Natural killer cell (primary cell): ENCODE results near the gene FARP2. TPM values are rescaled to one million over a fixed set of nuclear protein-coding genes. Genes with fewer than 3 reads are reported as not detected.

Experiments used
- ATAC-seq, 3 donors: fragments of 150-1000 bp in 2 of 3; fragments of 200-7000 bp in 1 of 3; cut with Tn5 transposase; 1 replicate in 1 of 3; 2 replicates in 2 of 3; pipeline ENCODE4 v1.10.0; 2021; ENCODE audit warnings: mild to moderate bottlenecking in 2 of 3, moderate library complexity in 2 of 3
- DNase-seq, 2 donors: peaks; one replicate each; pipeline versions ENCODE4 v3.0.0 to v3.0.0-alpha.2; 2013 to 2021; ENCODE audit warnings: mixed read lengths in 1 of 2
- H3K27ac ChIP-seq: one replicate; pipeline ENCODE4 v1.5.1; 2013; ENCODE audit warnings: mild to moderate bottlenecking, low read length
- H3K27me3 ChIP-seq: one replicate; pipeline ENCODE4 v1.6.1; 2013; ENCODE audit warnings: low read length; ENCODE audit not compliant: control insufficient read depth, insufficient read depth
- H3K36me3 ChIP-seq: one replicate; pipeline ENCODE4 v1.6.1; 2013; ENCODE audit warnings: low read length; ENCODE audit not compliant: control insufficient read depth, insufficient read depth
- H3K4me1 ChIP-seq: one replicate; pipeline ENCODE4 v1.6.1; 2013; ENCODE audit warnings: low read length; ENCODE audit not compliant: control insufficient read depth, insufficient read depth
- H3K4me3 ChIP-seq: one replicate; pipeline ENCODE4 v1.5.1; 2013; ENCODE audit warnings: low read length
- H3K9me3 ChIP-seq: one replicate; pipeline ENCODE4 v1.6.1; 2013; ENCODE audit warnings: low read length; ENCODE audit not compliant: control insufficient read depth, insufficient read depth
- H3K27ac Mint-ChIP-seq, 2 donors: one replicate each; pipeline ENCODE4 v1.8.0; 2022; ENCODE audit warnings: mild to moderate bottlenecking in 2 of 2, mixed read lengths in 2 of 2, moderate library complexity in 1 of 2
- H3K27me3 Mint-ChIP-seq, 2 donors: one replicate each; pipeline ENCODE4 v1.8.0; 2022; ENCODE audit warnings: low read depth in 2 of 2, mixed read lengths in 2 of 2
- H3K36me3 Mint-ChIP-seq: one replicate; pipeline ENCODE4 v1.8.0; 2022; ENCODE audit warnings: mixed read lengths
- H3K4me1 Mint-ChIP-seq, 2 donors: one replicate each; pipeline ENCODE4 v1.8.0; 2022; ENCODE audit warnings: mixed read lengths in 2 of 2
- H3K4me3 Mint-ChIP-seq: one replicate; pipeline ENCODE4 v1.8.0; 2022; ENCODE audit warnings: mild to moderate bottlenecking, moderate library complexity, mixed read lengths
- H3K9me3 Mint-ChIP-seq, 2 donors: one replicate each; pipeline ENCODE4 v1.8.0; 2022; ENCODE audit warnings: mixed read lengths in 2 of 2
- WGBS: methylation state at CpG from one replicate; pipeline ENCODE4 v1.1.7; 2013; ENCODE audit warnings: missing lambda C conversion rate; ENCODE audit not compliant: insufficient coverage; 5-methylcytosine and 5-hydroxymethylcytosine counted together
- intact Hi-C: fragments of 100-400 bp; cut with micrococcal nuclease; formaldehyde crosslinking; loops from one replicate; pipeline ENCODE4 v1.14.2; 2022
- total RNA-seq, 4 donors: library from RNA; stranded (reverse); fragments of 120-200 nt in 1 of 4; gene quantifications; one replicate each; pipeline versions ENCODE4 v1.2.3 to v1.2.4, GENCODE V29; 2013 to 2022
- TF ChIP-seq, protein P1 (sequence below): fragments of 200-600 bp; IDR thresholded peaks from one replicate; pipeline ENCODE4 v1.8.0; 2022; ENCODE audit warnings: antibody characterized with exemption

The FARP2 gene
- total RNA-seq, 3 donors from 2014 or later (not counting 1 experiment from before 2014, with no cell fraction given): 26.8 to 40.6 (median 31.6) TPM

DNA sequence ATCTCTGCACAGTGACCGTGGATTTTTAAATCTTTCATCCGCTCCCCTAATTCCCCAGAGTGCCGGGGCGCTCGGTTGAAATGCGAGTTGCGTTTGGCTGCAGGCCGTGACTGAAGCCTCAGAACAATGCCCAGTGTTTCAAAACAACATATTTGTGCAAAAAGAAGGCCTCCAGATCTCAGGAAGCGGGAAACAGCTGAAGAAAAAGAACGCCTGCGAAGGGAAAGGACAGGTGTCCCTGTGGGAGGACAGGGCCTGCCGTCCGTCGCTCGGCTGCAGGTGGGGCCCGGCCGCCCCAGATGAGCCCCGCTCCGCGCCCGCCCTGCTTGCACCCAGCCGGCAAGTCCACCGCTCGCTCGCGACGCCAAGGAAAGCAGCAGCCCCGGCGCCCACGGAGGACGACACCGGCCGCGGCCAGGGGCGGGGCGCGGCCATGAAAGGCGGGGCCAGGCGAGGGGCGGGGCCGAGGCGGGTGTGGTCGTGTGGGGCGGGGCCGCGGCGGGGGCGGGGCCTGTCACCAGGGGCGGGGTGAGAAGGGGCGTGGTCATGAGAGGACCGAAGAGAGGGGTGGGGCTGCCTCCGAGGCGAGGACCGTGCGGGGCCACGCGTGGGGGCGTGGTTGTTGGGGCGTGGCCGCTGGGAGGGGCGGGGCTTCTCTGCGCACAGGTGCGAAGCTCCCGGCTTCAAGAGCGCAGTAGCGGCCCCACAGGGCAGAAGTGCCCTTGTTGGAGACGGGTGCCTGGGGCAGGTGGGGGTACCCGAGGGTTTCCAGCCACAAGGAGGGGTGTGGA lies 184.9 kb downstream of the FARP2 start:
- TF ChIP-seq, protein P1, sequence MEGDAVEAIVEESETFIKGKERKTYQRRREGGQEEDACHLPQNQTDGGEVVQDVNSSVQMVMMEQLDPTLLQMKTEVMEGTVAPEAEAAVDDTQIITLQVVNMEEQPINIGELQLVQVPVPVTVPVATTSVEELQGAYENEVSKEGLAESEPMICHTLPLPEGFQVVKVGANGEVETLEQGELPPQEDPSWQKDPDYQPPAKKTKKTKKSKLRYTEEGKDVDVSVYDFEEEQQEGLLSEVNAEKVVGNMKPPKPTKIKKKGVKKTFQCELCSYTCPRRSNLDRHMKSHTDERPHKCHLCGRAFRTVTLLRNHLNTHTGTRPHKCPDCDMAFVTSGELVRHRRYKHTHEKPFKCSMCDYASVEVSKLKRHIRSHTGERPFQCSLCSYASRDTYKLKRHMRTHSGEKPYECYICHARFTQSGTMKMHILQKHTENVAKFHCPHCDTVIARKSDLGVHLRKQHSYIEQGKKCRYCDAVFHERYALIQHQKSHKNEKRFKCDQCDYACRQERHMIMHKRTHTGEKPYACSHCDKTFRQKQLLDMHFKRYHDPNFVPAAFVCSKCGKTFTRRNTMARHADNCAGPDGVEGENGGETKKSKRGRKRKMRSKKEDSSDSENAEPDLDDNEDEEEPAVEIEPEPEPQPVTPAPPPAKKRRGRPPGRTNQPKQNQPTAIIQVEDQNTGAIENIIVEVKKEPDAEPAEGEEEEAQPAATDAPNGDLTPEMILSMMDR: no peak
- Histone ChIP-seq H3K27me3 (peaks cover 11% of the 10 kb centered on the region), H3K4me1 (peaks cover 12% of the 10 kb centered on the region), H3K27ac (no peak overlapping the region), H3K4me3 (no peak overlapping the region), H3K9me3 (no peaks in the 10 kb centered on the region), H3K36me3 (no peaks in the 10 kb centered on the region)
- Mint-ChIP-seq H3K9me3 (no peaks in the 10 kb centered on the region), H3K4me3 (peak overlapping the region; percentile 85), H3K36me3 (no peaks in the 10 kb centered on the region), H3K27ac (no peak overlapping the region), H3K27me3 (peaks cover 0 to 8% of the 10 kb centered on the region in 2 donors), H3K4me1 (peaks cover 4 to 5% of the 10 kb centered on the region in 2 donors)
- WGBS: 11% methylated on average over 68 of the region's 68 CpGs
- ATAC-seq (peak; percentile 87 to 94 (median 92)), DNase-seq (peak; percentile 55 to 68)
- intact Hi-C loops: no loop called here

GRCh38 chr2:241541564-241542277 lies 185.6 kb downstream of the FARP2 start:
- H3K9me3 Mint-ChIP-seq: no peaks in the 10 kb centered on the region
- DNase-seq: no peak
- Histone ChIP-seq H3K4me3 (no peak overlapping the region), H3K9me3 (no peaks in the 10 kb centered on the region), H3K27me3 (peaks cover 11% of the 10 kb centered on the region), H3K36me3 (no peaks in the 10 kb centered on the region), H3K4me1 (peaks cover 12% of the 10 kb centered on the region), H3K27ac (no peak overlapping the region)
- WGBS: 25% methylated on average over 62 of the region's 62 CpGs
- intact Hi-C loops: no loop called here
- H3K27ac Mint-ChIP-seq: no peak overlapping the region
- peaks cover 4 to 5% of the 10 kb centered on the region in 2 donors for H3K4me1 Mint-ChIP-seq
- peaks cover 0 to 8% of the 10 kb centered on the region in 2 donors for H3K27me3 Mint-ChIP-seq
- no peak for ATAC-seq
- TF ChIP-seq, protein P1: no peak
- H3K4me3 Mint-ChIP-seq: no peak overlapping the region
- H3K36me3 Mint-ChIP-seq: no peaks in the 10 kb centered on the region

- Mint-ChIP-seq H3K27me3 (peaks cover 0 to 10% of the 10 kb centered on the region in 2 donors), H3K36me3 (no peaks in the 10 kb centered on the region), H3K9me3 (no peaks in the 10 kb centered on the region), H3K4me1 (peaks cover 4 to 5% of the 10 kb centered on the region in 2 donors), H3K27ac (no peak overlapping the region), H3K4me3 (no peak overlapping the region)
- ATAC-seq (no peak), DNase-seq (no peak)
- intact Hi-C loops: no loop called here
- WGBS: 84% methylated on average over 15 of the region's 15 CpGs
- no peaks in the 10 kb centered on the region for H3K36me3 ChIP-seq
- TF ChIP-seq, protein P1: no peak
- H3K4me1 ChIP-seq: peaks cover 12% of the 10 kb centered on the region
- H3K27ac ChIP-seq: no peak overlapping the region
- no peaks in the 10 kb centered on the region for H3K9me3 ChIP-seq
- H3K27me3 ChIP-seq: peaks cover 11% of the 10 kb centered on the region
- no peak overlapping the region for H3K4me3 ChIP-seq
These were observed 186.2 kb downstream of the FARP2 start for GRCh38 chr2:241542278-241542605.

Other genes with a start within 250 kb of the FARP2 start
- gene PASK, start 206.8 kb upstream of the FARP2 start, total RNA-seq: 10 to 100 TPM; 27.9 to 45.2 (median 36.2) TPM
- 10 to 100 TPM; 57.8 to 66.3 (median 60.4) TPM for gene PPP1R7, start 205.8 kb upstream of the FARP2 start, total RNA-seq
- gene ANO7, start 167.6 kb upstream of the FARP2 start, total RNA-seq: 1 to 10 TPM in 2 of 3 donors, under 1 TPM in 1; 0.97 to 1.4 (median 1.1) TPM
- 100 to 1,000 TPM; 170 to 200 (median 177) TPM for gene HDLBP, start 40.6 kb upstream of the FARP2 start, total RNA-seq
- gene SEPTIN2, start 40.4 kb upstream of the FARP2 start, total RNA-seq: 100 to 1,000 TPM; 275 to 315 (median 275) TPM
- 100 to 1,000 TPM; 110 to 140 (median 135) TPM for gene STK25, start 152.3 kb downstream of the FARP2 start, total RNA-seq
- gene BOK, start 202.5 kb downstream of the FARP2 start, total RNA-seq: 10 to 100 TPM; 11.0 to 23.7 (median 19.6) TPM